ENCODE results near the gene LMNA.

GRCh38 chr1:156115514-156116374 is 1.2 kb downstream of the LMNA start:
- TF ChIP-seq CTCF (conservative IDR thresholded peaks at IDR 0.05) (no peak), EZH2 (IDR thresholded peaks at IDR 0.05; ENCODE audit: low read depth) (no peak)

Data from PC-9 (cell line).